T-cell (primary cell): ENCODE results near the gene RAB23. TPM values are rescaled to one million over a fixed set of nuclear protein-coding genes. Genes with fewer than 3 reads are reported as not detected.

Experiments used
- ATAC-seq, 4 experiments: fragments of 200-7000 bp in 3 of 4; fragments of 150-1000 bp in 1 of 4; cut with Tn5 transposase; replicated peaks in 1 of 4; 1 replicate in 3 of 4; 2 replicates in 1 of 4; pipeline ENCODE4 v1.10.0; 2021; ENCODE audit warnings: moderate library complexity in 3 of 4, mild to moderate bottlenecking in 2 of 4, moderate number of reproducible peaks in 1 of 4
- CTCF ChIA-PET, 2 donors: fragments of 300-600 bp; sonication (Branson Sonifier 250); formaldehyde crosslinking; loops; one replicate each; lab custom pipeline; 2022; ENCODE audit warnings: antibody characterized with exemption in 2 of 2; lab: Charles Lee
- POLR2A ChIA-PET, 2 donors: fragments of 300-600 bp; sonication (Branson Sonifier 250); formaldehyde crosslinking; loops; one replicate each; lab custom pipeline; 2022; ENCODE audit warnings: antibody characterized with exemption in 2 of 2; lab: Charles Lee
- DNase-seq, 35 experiments: peaks; one replicate each; pipeline versions ENCODE4 v3.0.0 to v3.0.0-alpha.2; 2013 to 2023
- H3K27ac ChIP-seq: one replicate; pipeline ENCODE4 v1.5.1; 2013; ENCODE audit warnings: low read length
- H3K27me3 ChIP-seq, 2 experiments: replicated peaks in 1 of 2; 1 replicate in 1 of 2; 2 replicates in 1 of 2; pipeline versions ENCODE4 v1.6.1 to v1.7.0; 2013; ENCODE audit warnings: low read length in 1 of 2, mixed read lengths in 1 of 2; ENCODE audit not compliant: control insufficient read depth in 2 of 2, insufficient read depth in 2 of 2; ENCODE audit errors: extremely low read depth in 1 of 2
- H3K36me3 ChIP-seq, 2 donors: 1 replicate in 1 of 2; 2 replicates in 1 of 2; pipeline versions ENCODE4 v1.6.1 to v1.7.0; 2013; ENCODE audit warnings: low read length in 1 of 2; ENCODE audit not compliant: control insufficient read depth in 2 of 2, insufficient read depth in 1 of 2; ENCODE audit errors: extremely low read depth in 1 of 2
- H3K4me1 ChIP-seq, 2 experiments: 1 replicate in 1 of 2; 2 replicates in 1 of 2; pipeline versions ENCODE4 v1.6.1 to v1.7.0; 2013; ENCODE audit warnings: low read length in 2 of 2, mixed read lengths in 1 of 2; ENCODE audit not compliant: insufficient read depth in 2 of 2, control insufficient read depth in 1 of 2; ENCODE audit errors: extremely low read depth in 1 of 2
- H3K4me3 ChIP-seq, 2 donors: 1 replicate in 1 of 2; 2 replicates in 1 of 2; pipeline versions ENCODE4 v1.5.1 to v1.7.0; 2013; ENCODE audit warnings: mild to moderate bottlenecking in 2 of 2, low read length in 1 of 2, moderate library complexity in 1 of 2; ENCODE audit not compliant: control insufficient read depth in 1 of 2; ENCODE audit errors: extremely low read depth in 1 of 2
- H3K9me3 ChIP-seq: 2 replicates; pipeline ENCODE4 v1.7.0; 2013
- H3K27ac Mint-ChIP-seq, 2 donors: one replicate each; pipeline ENCODE4 v1.8.0; 2020 to 2021; ENCODE audit warnings: mild to moderate bottlenecking in 2 of 2, mixed read lengths in 2 of 2
- H3K27me3 Mint-ChIP-seq, 2 donors: one replicate each; pipeline ENCODE4 v1.8.0; 2021 to 2022; ENCODE audit warnings: mixed read lengths in 2 of 2
- H3K36me3 Mint-ChIP-seq: one replicate; pipeline ENCODE4 v1.8.0; 2021; ENCODE audit warnings: mixed read lengths
- H3K4me1 Mint-ChIP-seq, 3 donors: one replicate each; pipeline ENCODE4 v1.8.0; 2020 to 2022; ENCODE audit warnings: mixed read lengths in 3 of 3, mild to moderate bottlenecking in 1 of 3
- H3K4me3 Mint-ChIP-seq, 3 donors: one replicate each; pipeline ENCODE4 v1.8.0; 2020 to 2022; ENCODE audit warnings: mild to moderate bottlenecking in 3 of 3, mixed read lengths in 3 of 3, moderate library complexity in 3 of 3
- H3K9me3 Mint-ChIP-seq, 3 donors: one replicate each; pipeline ENCODE4 v1.8.0; 2020 to 2022; ENCODE audit warnings: mixed read lengths in 3 of 3
- WGBS: methylation state at CpG from one replicate; pipeline ENCODE4 v1.1.5; 2013; ENCODE audit warnings: missing lambda C conversion rate; ENCODE audit not compliant: insufficient coverage; 5-methylcytosine and 5-hydroxymethylcytosine counted together
- total RNA-seq, 35 experiments: library from RNA in 6 of 35; stranded (reverse) in 6 of 35; fragments of 120-200 nt in 1 of 35; gene quantifications; one replicate each; pipeline versions ENCODE4 v1.2.1 to v1.2.4 and lab custom pipeline; 2013 to 2026

The RAB23 gene
- total RNA-seq, 5 donors from 2014 or later (not counting 1 experiment from before 2014, with no cell fraction given): 0.23 to 1.6 (median 0.82) TPM

- peak in 28 of 35 experiments; percentile 2 to 53 (median 16) for DNase-seq
- H3K27me3 Mint-ChIP-seq: no peaks in the 10 kb centered on the region
Measured at GRCh38 chr6:57173056-57173885, 48.8 kb downstream of the RAB23 start.

GRCh38 chr6:57172136-57173055, 49.7 kb downstream of the RAB23 start, which contains the start of gene BAG2:
Gene BAG2, plus strand, starts transcription at chr6:57172326. Its CDS starts 372 bp downstream, at chr6:57172698.
- Mint-ChIP-seq H3K9me3 (no peaks in the 10 kb centered on the region), H3K4me1 (peaks cover 47 to 50% (median 48%) of the 10 kb centered on the region in 3 donors), H3K27me3 (no peaks in the 10 kb centered on the region), H3K4me3 (peak within 1 kb of the TSS; percentile 86 to 90 (median 88)), H3K36me3 (peaks cover 5% of the 10 kb centered on the region), H3K27ac (peak within 1 kb of the TSS; percentile 79 to 91)
- no peaks in the 10 kb centered on the region for H3K27me3 ChIP-seq
- H3K4me1 ChIP-seq: peaks cover 6 to 8% of the 10 kb centered on the region in 2 experiments
- DNase-seq (peak; percentile 67 to 90 (median 83)), ATAC-seq (peak; percentile 84 to 91 (median 88))
- CTCF ChIA-PET: interaction anchor here (0.6 to 1.7 kb wide), 7 partner anchors 10 to 789 kb away, joined by 3 to 7 read pairs (median 3); partner anchors contain the start of gene RAB23 (in 1 of the 2)
- H3K4me3 ChIP-seq: peak within 1 kb of the TSS; percentile 71 to 78
- POLR2A ChIA-PET: interaction anchor here (0.6 to 1.1 kb wide), 6 partner anchors 11 to 92 kb away, joined by 3 to 7 read pairs (median 3); no protein-coding TSS in a partner anchor
- no peaks in the 10 kb centered on the region for H3K36me3 ChIP-seq
- WGBS: 1% methylated on average over 74 of the region's 97 CpGs
- peak within 1 kb of the TSS; percentile 77 for H3K27ac ChIP-seq
- no peaks in the 10 kb centered on the region for H3K9me3 ChIP-seq

More at GRCh38 chr6:57173056-57173885, 48.8 kb downstream of the RAB23 start:
- Histone ChIP-seq H3K9me3 (no peaks in the 10 kb centered on the region), H3K27me3 (no peaks in the 10 kb centered on the region), H3K4me1 (peaks cover 6 to 8% of the 10 kb centered on the region in 2 experiments), H3K4me3 (peak overlapping the region; percentile 71 to 78), H3K36me3 (no peaks in the 10 kb centered on the region), H3K27ac (peak overlapping the region; percentile 59)
- peak overlapping the region; percentile 86 to 90 (median 88) for H3K4me3 Mint-ChIP-seq
- peak overlapping the region; percentile 79 to 91 for H3K27ac Mint-ChIP-seq
- peaks cover 50 to 55% (median 51%) of the 10 kb centered on the region in 3 donors for H3K4me1 Mint-ChIP-seq
- WGBS: 12% methylated on average over 7 of the region's 19 CpGs
- ChIA-PET POLR2A (interaction anchor here (0.6 to 1.1 kb wide), 2 partner anchors 76 to 93 kb away, joined by 3 read pairs; no protein-coding TSS in a partner anchor), CTCF (interaction anchor here in 1 of 2 donors (0.8 kb wide), 2 partner anchors 48 to 127 kb away, joined by 3 read pairs; partner anchors contain the start of gene RAB23)
- peak; percentile 8 to 34 (median 14) for ATAC-seq
- H3K9me3 Mint-ChIP-seq: no peaks in the 10 kb centered on the region
- H3K36me3 Mint-ChIP-seq: peaks cover 1% of the 10 kb centered on the region

- Mint-ChIP-seq H3K4me3 (no peak overlapping the region), H3K4me1 (peaks cover 0 to 6% (median 0%) of the 10 kb centered on the region in 3 donors), H3K27me3 (no peaks in the 10 kb centered on the region), H3K27ac (no peak overlapping the region), H3K36me3 (peaks cover 57% of the 10 kb centered on the region), H3K9me3 (peaks cover 0 to 11% (median 8%) of the 10 kb centered on the region in 3 donors)
- WGBS: no CpG with 5 or more reads among the region's 1 CpG
- Histone ChIP-seq H3K36me3 (peaks cover 7% of the 10 kb centered on the region in 2 donors), H3K4me3 (no peak overlapping the region), H3K27me3 (no peaks in the 10 kb centered on the region), H3K4me1 (no peaks in the 10 kb centered on the region), H3K9me3 (no peaks in the 10 kb centered on the region), H3K27ac (no peak overlapping the region)
- POLR2A ChIA-PET: no interaction called here
- CTCF ChIA-PET: interaction anchor here in 1 of 2 donors (1.0 kb wide), 1 partner anchor 9 kb away, joined by 3 read pairs; no protein-coding TSS in a partner anchor
- no peak for DNase-seq
- ATAC-seq: no peak
Measured at GRCh38 chr6:57165080-57165479, 57.0 kb downstream of the RAB23 start.

GRCh38 chr6:57163956-57164355, 58.2 kb downstream of the RAB23 start:
- WGBS: no CpG with 5 or more reads among the region's 2 CpGs
- peaks cover 7% of the 10 kb centered on the region in 2 donors for H3K36me3 ChIP-seq
- Mint-ChIP-seq H3K4me1 (no peaks in the 10 kb centered on the region), H3K27ac (no peak overlapping the region), H3K36me3 (peaks cover 59% of the 10 kb centered on the region), H3K4me3 (no peak overlapping the region), H3K9me3 (peaks cover 0 to 11% (median 8%) of the 10 kb centered on the region in 3 donors), H3K27me3 (no peaks in the 10 kb centered on the region)
- H3K9me3 ChIP-seq: no peaks in the 10 kb centered on the region
- H3K27me3 ChIP-seq: no peaks in the 10 kb centered on the region
- no peak overlapping the region for H3K27ac ChIP-seq
- H3K4me1 ChIP-seq: no peaks in the 10 kb centered on the region
- ATAC-seq (no peak), DNase-seq (no peak)
- H3K4me3 ChIP-seq: no peak overlapping the region
- CTCF ChIA-PET: no interaction called here
- POLR2A ChIA-PET: no interaction called here

- Mint-ChIP-seq H3K27ac (no peak overlapping the region), H3K27me3 (no peaks in the 10 kb centered on the region), H3K4me1 (no peaks in the 10 kb centered on the region), H3K4me3 (no peak overlapping the region), H3K36me3 (peaks cover 63% of the 10 kb centered on the region), H3K9me3 (peaks cover 0 to 11% (median 8%) of the 10 kb centered on the region in 3 donors)
- CTCF ChIA-PET: interaction anchor here in 1 of 2 donors (0.6 to 1.5 kb wide), 3 partner anchors 9 to 32 kb away, joined by 3 to 7 read pairs (median 3); partner anchors contain the start of gene BAG2
- ATAC-seq (no peak), DNase-seq (no peak)
- Histone ChIP-seq H3K27me3 (no peaks in the 10 kb centered on the region), H3K4me1 (no peaks in the 10 kb centered on the region), H3K36me3 (peaks cover 7 to 10% of the 10 kb centered on the region in 2 donors), H3K9me3 (no peaks in the 10 kb centered on the region), H3K4me3 (no peak overlapping the region), H3K27ac (no peak overlapping the region)
- no CpG with 5 or more reads among the region's 3 CpGs for WGBS
- POLR2A ChIA-PET: interaction anchor here in 1 of 2 donors (0.6 kb wide), 1 partner anchor 8 kb away, joined by 3 read pairs; no protein-coding TSS in a partner anchor
Measured at GRCh38 chr6:57162516-57162915, 59.6 kb downstream of the RAB23 start.
